SK-N-MC (cell line): ENCODE results near the gene GPC1.

Source experiments
- DNase-seq: peaks from one replicate; pipeline ENCODE4 v3.0.0-alpha.2; 2011; ENCODE audit warnings: low read depth, low spot score
- H3K27ac ChIP-seq: fragments of 200-600 bp; sonication (generic); 2 replicates; pipeline ENCODE4 v1.5.1; 2016; ENCODE audit warnings: mixed run types
- H3K36me3 ChIP-seq: fragments of 200-600 bp; sonication (generic); 2 replicates; pipeline ENCODE4 v1.6.1; 2017; ENCODE audit warnings: antibody characterized with exemption, low read length, mixed read lengths; ENCODE audit not compliant: insufficient read depth
- H3K4me3 ChIP-seq: fragments of 200-600 bp; sonication (generic); 2 replicates; pipeline ENCODE4 v1.5.1; 2016
- H3K9ac ChIP-seq: fragments of 200-600 bp; sonication (generic); 2 replicates; pipeline ENCODE4 v1.8.0; 2017; ENCODE audit warnings: mixed run types, mixed read lengths; ENCODE audit not compliant: insufficient read length
- H3K9me3 ChIP-seq: fragments of 200-600 bp; sonication (generic); 2 replicates; pipeline ENCODE4 v1.6.1; 2017; ENCODE audit warnings: low read depth, mild to moderate bottlenecking, antibody characterized with exemption, low read length, moderate library complexity, mixed read lengths
- EZH2 ChIP-seq: fragments of 200-600 bp; sonication (generic); IDR thresholded peaks from one replicate; pipeline ENCODE4 v1.6.1; 2017; ENCODE audit warnings: antibody characterized with exemption
- FOXP2 ChIP-seq: optimal IDR thresholded peaks from 2 replicates; pipeline ENCODE3; 2011; ENCODE audit warnings: mild to moderate bottlenecking, moderate library complexity; ENCODE audit not compliant: insufficient read depth; ENCODE audit errors: extremely low read length, control extremely low read depth
- POLR2AphosphoS5 ChIP-seq: IDR thresholded peaks from 2 replicates; pipeline ENCODE4 v1.6.1; 2012; ENCODE audit warnings: mild to moderate bottlenecking, low read depth, low read length, borderline replicate concordance

GPC1 gene

DNA sequence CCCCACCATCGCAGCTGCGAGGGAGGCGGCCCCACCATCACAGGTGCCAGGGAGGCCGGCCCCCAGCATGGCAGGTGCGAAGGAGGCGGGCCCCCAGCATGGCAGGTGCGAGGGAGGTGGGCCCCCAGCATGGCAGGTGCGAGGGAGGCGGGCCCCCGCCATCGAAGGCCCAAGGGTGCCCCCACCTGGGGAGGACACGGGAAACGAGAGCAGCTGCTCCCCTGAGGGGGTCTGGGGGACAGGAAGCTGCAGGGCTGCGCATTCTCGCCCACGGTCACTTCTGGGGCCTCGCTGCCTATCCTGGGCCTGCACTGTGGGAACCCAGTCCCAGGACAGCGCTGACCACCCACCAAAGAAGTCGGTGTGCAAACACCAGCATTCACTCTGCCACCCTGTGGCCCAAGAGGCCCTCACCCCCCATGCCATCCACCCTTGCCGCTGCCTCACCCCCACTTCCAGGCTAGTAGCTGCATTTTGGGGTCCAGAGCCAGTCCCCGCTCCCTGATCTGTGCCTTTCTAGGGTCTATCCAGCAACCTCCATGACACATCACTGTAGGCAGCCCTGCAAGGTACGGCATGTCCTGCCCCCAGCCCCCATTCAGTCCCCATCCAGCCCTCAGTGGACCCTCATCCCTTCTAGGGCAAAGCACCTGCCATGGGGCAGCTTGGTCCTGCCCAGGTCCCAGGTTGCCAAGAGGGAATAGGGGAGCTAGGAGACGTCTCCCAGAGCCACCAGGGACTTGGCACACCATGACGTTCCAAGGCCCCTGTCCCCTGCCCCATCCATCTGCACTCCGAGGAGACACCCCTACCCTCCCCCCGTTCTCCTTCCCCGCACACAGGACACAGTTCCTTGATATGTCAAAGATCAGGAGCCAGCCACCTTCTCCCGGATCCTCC lies 24.0 kb upstream of the GPC1 start:
- no peak overlapping the region for H3K27ac ChIP-seq
- TF ChIP-seq EZH2 (no peak), FOXP2 (no peak), POLR2AphosphoS5 (no peak)
- no peak overlapping the region for H3K4me3 ChIP-seq
- no peak overlapping the region for H3K9ac ChIP-seq
- no peak for DNase-seq
- H3K9me3 ChIP-seq = no peaks in the 10 kb centered on the region
- H3K36me3 ChIP-seq = no peaks in the 10 kb centered on the region

- H3K9ac ChIP-seq = no peak overlapping the region
- H3K9me3 ChIP-seq = no peaks in the 10 kb centered on the region
- H3K4me3 ChIP-seq = no peak overlapping the region
- no peak overlapping the region for H3K27ac ChIP-seq
- no peak for DNase-seq
- no peak for TF ChIP-seq FOXP2
- no peak for TF ChIP-seq POLR2AphosphoS5
- TF ChIP-seq EZH2 = no peak
- H3K36me3 ChIP-seq = no peaks in the 10 kb centered on the region
These were observed 23.1 kb upstream of the GPC1 start for GRCh38 chr2:240412211-240412861.

DNA sequence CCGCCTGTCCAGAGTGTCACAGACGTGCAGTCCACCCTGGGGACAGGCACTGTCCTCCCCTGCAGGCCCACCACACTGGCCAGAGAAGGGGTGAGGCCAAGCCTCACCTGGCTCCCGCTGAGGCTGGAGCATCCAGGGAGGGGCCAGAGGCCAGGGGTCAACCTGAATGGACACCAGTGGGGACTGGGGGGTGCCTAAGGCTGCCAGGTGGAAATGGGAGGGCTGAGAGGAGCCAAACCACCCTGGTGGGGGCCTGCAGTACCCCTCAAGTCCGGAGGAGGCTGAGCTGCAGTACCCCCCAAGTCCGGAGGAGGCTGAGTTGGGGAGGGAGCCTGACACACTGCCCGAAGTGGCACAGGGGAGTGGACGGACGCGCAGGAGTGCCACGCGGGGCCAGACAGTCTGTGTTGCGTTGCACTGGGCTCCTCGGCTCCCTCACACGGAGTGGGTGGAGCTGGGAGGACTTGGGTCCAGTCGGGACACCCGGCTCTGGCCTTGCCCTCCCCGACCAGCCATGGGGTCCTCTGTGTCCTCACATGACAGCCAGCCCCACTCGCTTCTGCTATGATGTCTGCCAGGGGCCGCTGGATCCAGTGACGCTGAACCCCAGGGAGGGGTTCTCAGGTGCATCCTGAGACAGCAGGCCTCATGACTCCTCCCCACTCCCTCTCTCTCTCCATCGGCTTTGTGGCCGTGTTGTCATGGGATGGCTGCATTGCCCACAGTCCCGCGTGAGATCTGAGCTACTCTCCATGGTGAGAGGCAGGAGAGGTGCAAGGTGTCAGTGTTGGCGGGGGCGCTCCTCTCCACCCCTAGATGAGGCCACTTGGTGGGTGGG lies 22.3 kb upstream of the GPC1 start:
- Histone ChIP-seq H3K9ac (no peak overlapping the region), H3K36me3 (no peaks in the 10 kb centered on the region), H3K4me3 (no peak overlapping the region), H3K9me3 (no peaks in the 10 kb centered on the region), H3K27ac (no peak overlapping the region)
- TF ChIP-seq FOXP2 (no peak), EZH2 (no peak), POLR2AphosphoS5 (no peak)
- DNase-seq = no peak

GRCh38 chr2:240413813-240414429 lies 21.5 kb upstream of the GPC1 start:
- H3K27ac ChIP-seq = no peak overlapping the region
- no peak for TF ChIP-seq POLR2AphosphoS5
- TF ChIP-seq EZH2 = no peak
- TF ChIP-seq FOXP2 = no peak

GRCh38 chr2:240416821-240417220 lies 18.6 kb upstream of the GPC1 start:
- DNase-seq = no peak
- Histone ChIP-seq H3K9me3 (no peaks in the 10 kb centered on the region), H3K36me3 (no peaks in the 10 kb centered on the region), H3K4me3 (no peak overlapping the region), H3K9ac (no peak overlapping the region), H3K27ac (no peak overlapping the region)
- TF ChIP-seq POLR2AphosphoS5 (no peak), EZH2 (no peak)

More at GRCh38 chr2:240413813-240414429, 21.5 kb upstream of the GPC1 start:
- H3K36me3 ChIP-seq = no peaks in the 10 kb centered on the region
- H3K9me3 ChIP-seq = no peaks in the 10 kb centered on the region
- no peak for DNase-seq
- no peak overlapping the region for H3K9ac ChIP-seq
- H3K4me3 ChIP-seq = no peak overlapping the region

DNA sequence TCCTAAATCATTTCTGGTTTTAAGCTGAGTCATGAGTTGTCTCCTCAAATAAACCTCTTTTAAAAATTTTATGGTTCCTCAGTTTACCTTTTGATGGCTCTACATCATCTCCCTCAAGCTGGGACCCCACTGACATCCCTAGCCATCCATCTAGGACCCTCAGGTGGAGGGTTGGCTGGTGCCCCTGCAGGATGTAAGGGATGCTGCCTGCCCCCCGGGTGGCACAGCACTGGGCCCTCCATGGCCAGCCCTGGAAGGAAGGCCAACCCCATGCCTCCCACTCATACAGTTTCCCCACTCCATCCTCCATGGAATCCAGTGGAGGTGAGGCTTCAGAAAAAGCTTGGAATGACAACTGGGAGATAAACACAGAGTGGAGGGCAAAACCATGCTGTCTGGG lies 17.2 kb upstream of the GPC1 start:
- TF ChIP-seq POLR2AphosphoS5 (no peak), EZH2 (no peak), FOXP2 (no peak)
- no peaks in the 10 kb centered on the region for H3K36me3 ChIP-seq

DNA sequence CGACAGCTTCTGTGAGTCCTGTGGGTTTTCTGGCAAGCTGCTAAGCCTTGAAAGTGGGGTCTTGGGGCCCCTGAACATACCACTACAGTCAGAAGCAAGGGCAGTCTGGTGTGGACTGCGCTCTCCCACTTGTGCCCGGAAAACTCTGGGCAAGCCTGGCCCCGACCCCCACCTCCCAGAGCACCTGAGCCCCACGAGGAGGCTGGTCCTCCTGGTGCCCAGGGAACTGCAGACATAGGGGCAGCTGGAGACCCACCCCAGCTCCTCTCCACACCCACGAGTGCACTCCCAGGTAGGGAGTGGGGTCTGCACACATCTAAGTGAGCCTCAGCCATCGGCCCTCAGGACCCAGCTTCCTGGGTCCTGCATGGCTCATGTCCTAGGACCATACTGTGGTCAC lies 16.2 kb upstream of the GPC1 start:
- Histone ChIP-seq H3K36me3 (no peaks in the 10 kb centered on the region), H3K4me3 (no peak overlapping the region), H3K27ac (no peak overlapping the region), H3K9ac (no peak overlapping the region), H3K9me3 (no peaks in the 10 kb centered on the region)
- no peak for DNase-seq
- TF ChIP-seq EZH2 = no peak
- no peak for TF ChIP-seq POLR2AphosphoS5
- no peak for TF ChIP-seq FOXP2

More for the DNA sequence above, 17.2 kb upstream of the GPC1 start:
- Histone ChIP-seq H3K4me3 (no peak overlapping the region), H3K27ac (no peak overlapping the region), H3K9ac (no peak overlapping the region), H3K9me3 (no peaks in the 10 kb centered on the region)
- no peak for DNase-seq

GRCh38 chr2:240419723-240420122 lies 15.7 kb upstream of the GPC1 start:
- Histone ChIP-seq H3K36me3 (no peaks in the 10 kb centered on the region), H3K4me3 (no peak overlapping the region), H3K9ac (no peak overlapping the region), H3K9me3 (no peaks in the 10 kb centered on the region), H3K27ac (no peak overlapping the region)
- no peak for DNase-seq
- TF ChIP-seq EZH2 (no peak), POLR2AphosphoS5 (no peak), FOXP2 (no peak)
